PFSK-1 (cell line): Measurements from ENCODE around the gene CD226.

Experiments used
- POLR2AphosphoS5 ChIP-seq: IDR thresholded peaks from 2 replicates; pipeline ENCODE4 v1.6.1; 2012; ENCODE audit warnings: low read depth, mild to moderate bottlenecking, control low read depth, low read length, moderate library complexity
- REST ChIP-seq, 2 experiments: IDR thresholded peaks; 2 replicates each; pipeline versions ENCODE4 v1.6.1 to v1.8.0; 2011 to 2012; ENCODE audit warnings: low read depth in 2 of 2, low read length in 2 of 2, control low read depth in 1 of 2, inconsistent platforms in 1 of 2, mild to moderate bottlenecking in 1 of 2, moderate library complexity in 1 of 2; ENCODE audit not compliant: insufficient read depth in 1 of 2
- SIN3A ChIP-seq: IDR thresholded peaks from 2 replicates; pipeline ENCODE4 v1.6.1; 2012; ENCODE audit warnings: mild to moderate bottlenecking, low read length, moderate library complexity, borderline replicate concordance; ENCODE audit not compliant: insufficient read depth
- TAF1 ChIP-seq: IDR thresholded peaks from 2 replicates; pipeline ENCODE4 v1.6.1; 2012; ENCODE audit warnings: low read length, control low read depth, borderline replicate concordance; ENCODE audit not compliant: insufficient read depth

- TF ChIP-seq SIN3A (no peak), POLR2AphosphoS5 (no peak), REST (IDR thresholded peaks at IDR 0.05; ENCODE audit: insufficient read depth in 1 of 2, low read depth in 2 of 2, low read length in 2 of 2) (no peak), TAF1 (no peak)
Observed at GRCh38 chr18:69870736-69871135, 76.9 kb downstream of the CD226 start.
